Measurements from ENCODE around the gene MILR1.
"Not testable (repeated sequence)": the region's sequence is repeated elsewhere in the genome, so short reads cannot be mapped to it uniquely, and the experiment has no call there.

MILR1 gene

DNA sequence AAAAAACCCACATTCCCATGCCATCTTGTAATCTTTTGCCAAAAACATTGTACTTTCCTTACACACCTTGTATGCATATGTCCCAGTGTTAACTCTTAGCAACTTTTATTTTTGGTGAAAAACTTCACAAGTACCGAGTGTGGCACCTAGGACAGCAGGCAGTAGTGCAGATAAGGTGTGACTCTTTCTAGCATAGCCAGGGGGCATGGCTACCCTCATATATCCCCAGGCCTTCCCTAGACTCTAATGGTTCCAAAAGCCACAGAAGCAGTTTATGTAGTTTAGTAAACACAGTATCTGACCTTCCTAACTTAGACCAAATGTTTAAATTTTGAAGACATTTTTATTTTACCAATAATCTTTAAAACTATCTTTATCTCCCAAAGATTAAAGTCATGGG lies 20.5 kb upstream of the MILR1 start:
- no peak for DNase-seq (ENCODE audit: low read depth)

DNA sequence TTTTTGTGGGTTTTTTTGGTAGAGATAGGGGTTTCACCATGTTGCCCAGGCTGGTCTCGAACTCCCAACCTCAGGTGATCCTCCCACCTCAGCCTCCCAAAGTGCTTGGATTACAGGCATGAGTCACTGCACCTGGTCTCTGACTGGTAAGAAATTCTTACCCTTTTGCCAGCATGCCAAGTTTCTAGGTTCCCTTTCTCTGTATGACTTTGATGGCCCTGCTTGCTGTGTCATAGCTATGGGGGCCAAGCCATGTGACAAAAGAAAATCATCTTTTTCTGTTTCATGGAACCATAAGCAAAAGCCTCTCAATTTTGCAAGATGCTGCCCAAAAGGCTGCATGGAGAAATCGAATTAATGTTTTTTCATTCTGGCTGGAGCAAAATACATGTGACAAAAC lies 18.9 kb upstream of the MILR1 start:
- not testable (repeated sequence) for DNase-seq (ENCODE audit: low read depth)

DNA sequence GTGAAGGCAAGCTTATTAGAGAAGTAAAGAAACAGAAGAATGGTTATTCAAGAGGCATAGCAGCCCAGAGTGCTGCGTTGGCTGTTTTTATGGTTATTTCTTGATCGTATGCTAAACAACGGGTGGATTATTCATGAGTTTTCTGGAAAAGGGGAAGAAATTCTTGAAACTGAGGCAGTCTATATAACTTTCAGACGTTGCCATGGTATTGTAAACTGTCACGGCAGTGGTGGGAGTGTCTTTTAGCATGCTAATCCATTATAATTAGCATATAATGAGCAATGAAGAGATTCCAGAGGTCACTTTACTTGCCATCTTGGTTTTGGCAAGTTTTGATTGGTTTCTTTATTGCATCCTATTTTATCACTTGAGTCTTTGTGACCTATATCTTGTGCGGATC lies 17.4 kb upstream of the MILR1 start:
- no peak for DNase-seq (ENCODE audit: low read depth)

- DNase-seq (ENCODE audit: low read depth) = no peak
Measured at GRCh38 chr17:64437944-64438525, 10.9 kb upstream of the MILR1 start.

DNA sequence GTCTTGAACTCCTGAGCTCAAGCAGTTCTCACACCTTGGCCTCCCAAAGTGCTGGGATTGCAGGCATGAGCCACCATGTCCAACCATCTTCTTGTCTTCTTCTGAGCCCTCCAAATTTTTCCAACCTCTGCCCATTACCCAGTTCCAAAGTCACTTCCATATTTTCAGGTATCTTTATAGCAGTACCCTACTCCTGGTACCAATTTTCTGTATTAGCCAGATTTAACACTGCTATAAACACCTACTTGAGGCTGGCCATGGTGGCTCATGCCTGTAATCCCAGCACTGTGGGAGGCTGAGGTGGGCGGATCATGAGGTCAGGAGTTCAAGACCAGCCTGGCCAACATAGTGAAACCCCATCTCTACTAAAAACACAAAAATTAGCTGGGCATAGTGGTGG lies 9.4 kb upstream of the MILR1 start:
- DNase-seq (ENCODE audit: low read depth) = not testable (repeated sequence)

- DNase-seq (ENCODE audit: low read depth) = no peak
Measured at GRCh38 chr17:64439956-64440355, 9.0 kb upstream of the MILR1 start.

GRCh38 chr17:64441772-64442540 lies 7.0 kb upstream of the MILR1 start:
- DNase-seq (ENCODE audit: low read depth) = no peak

GRCh38 chr17:64442541-64442971 lies 6.4 kb upstream of the MILR1 start:
- DNase-seq (ENCODE audit: low read depth) = no peak

DNA sequence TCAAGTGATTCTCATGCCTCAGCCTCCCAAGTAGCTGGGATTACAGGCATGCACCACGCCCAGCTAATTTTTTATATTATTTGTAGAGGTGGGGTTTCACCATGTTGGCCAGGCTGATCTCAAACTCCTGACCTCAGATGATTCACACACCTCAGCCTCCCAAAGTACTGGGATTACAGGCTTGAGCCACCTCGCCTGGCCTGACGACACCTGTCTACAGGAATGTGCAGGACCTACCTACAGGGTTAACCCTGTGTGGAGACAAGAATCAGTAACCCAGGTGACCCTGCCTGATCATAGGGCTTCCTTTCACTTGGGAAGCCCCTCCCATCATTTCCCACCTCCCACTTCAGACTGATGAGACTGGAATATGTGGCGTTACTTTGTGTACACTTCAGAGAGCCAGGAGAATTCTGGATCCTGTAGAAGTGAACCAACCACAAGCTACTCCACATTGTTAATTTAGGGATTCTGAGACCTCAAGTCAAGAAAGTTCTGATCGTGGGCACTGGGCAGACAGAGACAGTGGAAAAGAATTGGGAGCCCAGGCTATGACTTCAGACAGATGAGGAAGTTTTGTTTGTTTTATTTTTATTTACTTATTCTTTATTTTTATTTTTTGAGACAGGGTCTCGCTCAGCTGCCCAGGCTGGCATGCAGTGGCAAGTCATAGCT lies 5.7 kb upstream of the MILR1 start:
- DNase-seq (ENCODE audit: low read depth) = no peak

DNA sequence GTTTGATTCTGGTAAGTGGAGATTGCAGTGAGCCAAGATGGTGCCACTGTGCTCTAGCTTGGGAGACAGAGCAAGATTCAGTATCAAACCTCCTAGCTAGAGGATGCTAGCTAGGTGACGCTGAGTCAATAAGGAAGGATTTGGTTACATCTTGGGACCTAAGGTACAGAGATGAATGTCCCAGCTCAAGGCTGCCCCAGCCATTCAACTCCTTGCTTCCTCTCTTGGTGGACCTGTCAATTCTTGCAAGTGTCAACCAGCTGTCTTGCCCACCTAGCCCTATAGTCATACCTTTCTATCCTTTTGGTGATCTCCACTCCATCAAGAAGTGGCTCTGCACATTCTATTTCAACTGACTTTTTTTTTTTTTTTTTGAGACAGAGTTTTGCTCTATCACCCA lies 1.4 kb upstream of the MILR1 start:
- DNase-seq (ENCODE audit: low read depth) = no peak

GRCh38 chr17:64449545-64449944 lies 630 bp downstream of the MILR1 start:
- DNase-seq (ENCODE audit: low read depth) = no peak

DNA sequence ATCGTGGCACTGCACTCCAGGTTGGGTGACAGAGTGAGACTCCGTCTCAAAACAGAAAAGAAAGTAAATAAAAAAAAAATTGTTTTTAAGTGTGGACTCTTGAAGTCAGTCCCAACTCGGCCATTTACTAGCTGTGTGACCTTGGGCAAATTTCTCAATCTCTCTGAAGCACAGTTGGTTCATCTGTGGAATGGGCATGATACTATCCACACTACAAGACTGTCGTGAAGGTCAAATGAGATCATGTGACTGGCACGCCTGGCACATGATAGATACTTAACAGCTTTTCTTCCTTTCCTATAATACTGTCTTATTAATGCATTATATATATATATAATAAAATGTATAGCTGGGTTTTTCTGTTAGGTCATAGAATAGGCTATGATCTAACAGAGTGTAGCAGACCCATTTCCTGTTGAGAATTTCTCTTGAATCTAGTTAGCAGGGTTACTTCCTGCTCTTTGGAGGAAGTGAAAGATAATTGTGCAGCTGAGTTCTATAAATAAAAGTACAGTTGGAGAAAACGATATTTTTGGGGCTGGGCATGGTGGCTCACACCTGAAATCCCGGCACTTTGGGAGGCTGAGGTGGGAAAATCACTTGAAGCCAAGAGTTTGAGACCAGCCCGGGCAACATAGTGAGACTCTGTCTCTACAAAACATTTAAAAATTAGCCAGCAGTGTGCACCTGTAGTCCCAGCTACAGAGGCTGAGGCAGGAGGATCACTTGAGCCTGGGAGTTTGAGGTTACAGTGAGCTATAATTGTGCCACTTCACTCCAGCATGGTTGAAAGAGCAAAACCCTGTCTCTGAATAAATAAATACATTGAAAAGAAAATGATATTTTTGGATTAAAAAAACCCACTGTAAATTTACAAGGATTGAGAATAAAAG lies 7.3 kb downstream of the MILR1 start:
- DNase-seq (ENCODE audit: low read depth) = no peak

DNA sequence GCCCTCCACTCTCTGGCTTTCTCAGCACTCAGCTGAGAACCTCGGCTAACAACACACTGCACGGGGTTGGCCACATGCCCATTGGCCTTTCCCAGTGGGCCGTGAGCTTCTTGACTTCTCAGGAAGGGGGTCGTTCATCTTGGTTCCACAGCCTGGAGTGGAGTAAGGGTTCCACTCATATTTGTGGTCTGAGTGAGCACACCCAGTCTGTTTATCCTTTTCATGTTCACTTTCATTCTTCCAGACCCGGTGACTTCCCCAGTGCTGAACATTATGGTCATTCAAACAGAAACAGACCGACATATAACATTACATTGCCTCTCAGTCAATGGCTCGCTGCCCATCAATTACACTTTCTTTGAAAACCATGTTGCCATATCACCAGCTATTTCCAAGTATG lies 8.2 kb downstream of the MILR1 start:
- no peak for DNase-seq (ENCODE audit: low read depth)

- DNase-seq (ENCODE audit: low read depth) = no peak
Measured at GRCh38 chr17:64458756-64459155, 9.8 kb downstream of the MILR1 start.

DNA sequence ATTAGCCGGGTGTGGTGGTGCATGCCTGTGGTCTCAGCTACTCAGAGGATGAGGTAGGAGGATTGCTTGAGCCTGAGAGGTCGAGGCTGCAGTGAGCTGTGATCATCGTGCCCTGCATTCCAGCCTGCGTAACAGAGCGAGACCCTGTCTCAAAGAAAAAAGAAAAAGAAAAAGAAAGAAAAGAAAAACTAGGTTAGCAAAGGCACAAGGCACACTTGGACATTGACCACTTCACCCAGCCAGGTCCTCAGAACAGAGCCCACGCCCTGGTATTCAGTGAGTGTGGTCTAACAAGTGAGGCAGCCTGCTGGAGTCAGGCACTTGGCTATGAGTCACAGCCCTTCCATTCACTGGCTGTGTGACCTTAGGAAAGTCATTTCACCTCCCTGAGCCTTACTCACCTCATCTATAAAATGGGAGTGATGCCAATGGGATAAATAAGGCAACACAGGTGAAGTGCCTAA lies 10.4 kb downstream of the MILR1 start:
- no peak for DNase-seq (ENCODE audit: low read depth)

DNA sequence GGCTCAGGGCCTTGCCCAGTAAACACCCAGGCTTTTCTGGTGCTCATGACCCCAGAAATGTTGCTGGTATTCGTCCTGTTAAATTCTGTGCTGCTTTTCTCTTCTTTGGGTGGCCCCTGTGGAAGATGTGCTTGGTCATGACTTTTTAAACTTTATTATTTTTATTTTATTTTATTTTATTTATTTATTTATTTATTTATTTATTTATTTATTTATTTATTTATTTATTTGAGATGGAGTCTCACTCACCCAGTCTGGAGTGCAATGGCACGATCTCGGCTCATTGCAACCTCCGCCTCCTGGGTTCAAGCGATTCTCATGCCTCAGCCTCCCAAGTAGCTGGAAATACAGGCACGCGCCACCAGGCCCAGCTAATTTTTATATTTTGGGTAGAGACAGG lies 10.9 kb downstream of the MILR1 start:
- DNase-seq (ENCODE audit: low read depth) = not testable (repeated sequence)

GRCh38 chr17:64460955-64461354 lies 12.0 kb downstream of the MILR1 start:
- no peak for DNase-seq (ENCODE audit: low read depth)

- DNase-seq (ENCODE audit: low read depth) = no peak
Measured at GRCh38 chr17:64461788-64462187, 12.9 kb downstream of the MILR1 start.

- DNase-seq (ENCODE audit: low read depth) = no peak
Measured at GRCh38 chr17:64466019-64466735, 17.3 kb downstream of the MILR1 start.

- not testable (repeated sequence) for DNase-seq (ENCODE audit: low read depth)
Measured at GRCh38 chr17:64466834-64467233, 17.9 kb downstream of the MILR1 start.

GRCh38 chr17:64470625-64471024 lies 21.7 kb downstream of the MILR1 start:
- DNase-seq (ENCODE audit: low read depth) = no peak

DNA sequence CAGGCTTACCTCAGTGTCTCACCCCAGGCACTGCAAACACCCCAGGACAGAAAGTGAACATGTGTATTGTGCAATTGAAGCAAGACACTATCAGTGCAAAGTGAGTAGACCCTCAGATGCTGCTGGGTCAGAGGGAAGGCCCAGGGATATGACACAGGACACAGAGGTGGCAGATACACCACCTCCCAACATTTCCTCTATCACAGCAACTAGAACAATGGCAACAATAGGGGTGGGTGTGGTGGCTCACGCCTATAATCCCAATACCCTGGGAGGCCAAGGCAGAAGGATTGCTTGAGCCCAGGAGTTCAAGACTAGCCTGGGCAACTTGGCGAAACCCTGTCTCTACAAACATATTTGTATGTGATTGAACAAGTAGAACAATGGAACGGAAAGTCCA lies 22.5 kb downstream of the MILR1 start:
- DNase-seq (ENCODE audit: low read depth) = no peak
